ENCODE data around the gene TCEANC2.

Gene TCEANC2

GRCh38 chr1:54117815-54118563, 64.6 kb downstream of the TCEANC2 start:
- DNase-seq = no peak

GRCh38 chr1:54118704-54119103, 65.3 kb downstream of the TCEANC2 start:
- no peak for DNase-seq

GRCh38 chr1:54120018-54120697, 66.8 kb downstream of the TCEANC2 start:
- DNase-seq = no peak

GRCh38 chr1:54120698-54121481, 67.5 kb downstream of the TCEANC2 start:
- no peak for DNase-seq

- no peak for DNase-seq
Observed at GRCh38 chr1:54121482-54122134, 68.2 kb downstream of the TCEANC2 start.

- DNase-seq = no peak
Observed at GRCh38 chr1:54122135-54122751, 68.8 kb downstream of the TCEANC2 start.

- no peak for DNase-seq
Observed at GRCh38 chr1:54122992-54123391, 69.6 kb downstream of the TCEANC2 start.

- DNase-seq = peak; percentile 78
Observed at GRCh38 chr1:54124472-54124871, 71.1 kb downstream of the TCEANC2 start.

GRCh38 chr1:54124906-54125305, 71.5 kb downstream of the TCEANC2 start:
- DNase-seq = no peak

GRCh38 chr1:54125386-54126070, 72.1 kb downstream of the TCEANC2 start:
- DNase-seq = no peak

GRCh38 chr1:54126271-54126815, 72.9 kb downstream of the TCEANC2 start:
- no peak for DNase-seq

GRCh38 chr1:54127594-54128300, 74.3 kb downstream of the TCEANC2 start:
- DNase-seq = no peak

- DNase-seq = no peak
Observed at GRCh38 chr1:54129858-54130257, 76.5 kb downstream of the TCEANC2 start.

GRCh38 chr1:54131419-54131818, 78.0 kb downstream of the TCEANC2 start:
- no peak for DNase-seq

- DNase-seq = no peak
Observed at GRCh38 chr1:54132495-54132894, 79.1 kb downstream of the TCEANC2 start.

- no peak for DNase-seq
Observed at GRCh38 chr1:54134295-54134694, 80.9 kb downstream of the TCEANC2 start.

GRCh38 chr1:54135436-54136120, 82.2 kb downstream of the TCEANC2 start:
- DNase-seq = no peak

- DNase-seq = no peak
Observed at GRCh38 chr1:54136269-54136896, 83.0 kb downstream of the TCEANC2 start.

- DNase-seq = no peak
Observed at GRCh38 chr1:54136963-54137533, 83.6 kb downstream of the TCEANC2 start.

Measured in NCI-H2029 treated with DMSO at 0.1 percent for 48 hours (cell line).